H1 (cell line): ENCODE measurements around the gene PCDHB12.
"Not testable (repeated sequence)": the region's sequence is repeated elsewhere in the genome, so short reads cannot be mapped to it uniquely, and the experiment has no call there.

Experiments used
- BRCA1 ChIP-seq: IDR thresholded peaks from 2 replicates; pipeline ENCODE4 v1.6.1; 2012; ENCODE audit warnings: low read depth, low read length, improper control_type of control experiment
- CEBPB ChIP-seq: IDR thresholded peaks from 2 replicates; pipeline ENCODE4 v1.6.1; 2012; ENCODE audit warnings: low read depth, low read length
- EP300 ChIP-seq, 2 experiments: IDR thresholded peaks; 1 replicate in 1 of 2; 2 replicates in 1 of 2; pipeline ENCODE4 v1.6.1; 2011 to 2012; ENCODE audit warnings: low read depth in 2 of 2, low read length in 2 of 2, mild to moderate bottlenecking in 2 of 2, borderline replicate concordance in 1 of 2, inconsistent platforms in 1 of 2, moderate library complexity in 1 of 2
- EZH2 ChIP-seq: fragments of 200-600 bp; sonication (generic); IDR thresholded peaks from 2 replicates; pipeline ENCODE4 v1.7.1; 2012; ENCODE audit warnings: low read depth, mild to moderate bottlenecking, moderate library complexity, low read length, inconsistent platforms; ENCODE audit not compliant: severe bottlenecking
- GABPA ChIP-seq: IDR thresholded peaks from 2 replicates; pipeline ENCODE4 v1.6.1; 2011; ENCODE audit warnings: mild to moderate bottlenecking, low read length, moderate library complexity, borderline replicate concordance; ENCODE audit not compliant: insufficient read depth
- HDAC2 ChIP-seq, 2 experiments: fragments of 300-600 bp in 1 of 2; sonication (generic) in 1 of 2; IDR thresholded peaks; 2 replicates each; pipeline ENCODE4 v1.6.1; 2011 to 2012; ENCODE audit warnings: low read depth in 2 of 2, low read length in 2 of 2, mild to moderate bottlenecking in 2 of 2, moderate library complexity in 2 of 2, borderline replicate concordance in 1 of 2, inconsistent platforms in 1 of 2
- MAFK ChIP-seq: IDR thresholded peaks from 2 replicates; pipeline ENCODE4 v1.6.1; 2012; ENCODE audit warnings: low read depth, mild to moderate bottlenecking, improper control_type of control experiment, low read length
- NANOG ChIP-seq: IDR thresholded peaks from 2 replicates; pipeline ENCODE4 v1.6.1; 2011; ENCODE audit warnings: low read length, low read depth, mild to moderate bottlenecking, inconsistent platforms; ENCODE audit not compliant: insufficient read depth, poor library complexity, severe bottlenecking
- POLR2A ChIP-seq, 2 experiments: IDR thresholded peaks; 1 replicate in 1 of 2; 2 replicates in 1 of 2; pipeline ENCODE4 v1.6.1; 2011; ENCODE audit warnings: low read depth in 2 of 2, low read length in 2 of 2, mild to moderate bottlenecking in 2 of 2; ENCODE audit errors: control extremely low read depth in 1 of 2
- RXRA ChIP-seq: IDR thresholded peaks from 2 replicates; pipeline ENCODE4 v1.6.1; 2011; ENCODE audit warnings: low read depth, mild to moderate bottlenecking, low read length, moderate library complexity; ENCODE audit not compliant: insufficient read depth
- TF ChIP-seq, protein P1 (sequence below): IDR thresholded peaks from 2 replicates; pipeline ENCODE4 v1.6.1; 2012; ENCODE audit warnings: low read length, inconsistent platforms
- TF ChIP-seq, protein P2 (sequence below), 3 experiments: IDR thresholded peaks; 1 replicate in 2 of 3; 2 replicates in 1 of 3; pipeline versions ENCODE4 v1.5.1 to v1.6.1; 2011; ENCODE audit warnings: low read length in 3 of 3, mild to moderate bottlenecking in 3 of 3, inconsistent platforms in 2 of 3, low read depth in 1 of 3, moderate library complexity in 1 of 3; ENCODE audit not compliant: insufficient read depth in 1 of 3; ENCODE audit errors: control extremely low read depth in 1 of 3
- TF ChIP-seq, protein P3 (sequence below): IDR thresholded peaks from 2 replicates; pipeline ENCODE4 v1.6.1; 2012; ENCODE audit warnings: inconsistent platforms

DNA sequence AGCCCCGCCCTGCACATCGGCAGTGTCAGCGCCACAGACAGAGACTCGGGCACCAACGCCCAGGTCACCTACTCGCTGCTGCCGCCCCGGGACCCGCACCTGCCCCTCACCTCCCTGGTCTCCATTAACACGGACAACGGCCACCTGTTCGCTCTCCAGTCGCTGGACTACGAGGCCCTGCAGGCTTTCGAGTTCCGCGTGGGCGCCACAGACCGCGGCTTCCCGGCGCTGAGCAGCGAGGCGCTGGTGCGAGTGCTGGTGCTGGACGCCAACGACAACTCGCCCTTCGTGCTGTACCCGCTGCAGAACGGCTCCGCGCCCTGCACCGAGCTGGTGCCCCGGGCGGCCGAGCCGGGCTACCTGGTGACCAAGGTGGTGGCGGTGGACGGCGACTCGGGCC is 38.5 kb downstream of the PCDHB12 start:
- not testable (repeated sequence) for TF ChIP-seq GABPA; POLR2A (IDR thresholded peaks at IDR 0.05; ENCODE audit: control extremely low read depth in 1 of 2, low read depth in 2 of 2, low read length in 2 of 2); BRCA1; HDAC2 (IDR thresholded peaks at IDR 0.05; ENCODE audit: borderline replicate concordance in 1 of 2, low read depth in 2 of 2, low read length in 2 of 2); EZH2; MAFK; CEBPB; EP300 (IDR thresholded peaks at IDR 0.05; ENCODE audit: borderline replicate concordance in 1 of 2, low read depth in 2 of 2, low read length in 2 of 2); RXRA; NANOG
- TF ChIP-seq, protein P1, sequence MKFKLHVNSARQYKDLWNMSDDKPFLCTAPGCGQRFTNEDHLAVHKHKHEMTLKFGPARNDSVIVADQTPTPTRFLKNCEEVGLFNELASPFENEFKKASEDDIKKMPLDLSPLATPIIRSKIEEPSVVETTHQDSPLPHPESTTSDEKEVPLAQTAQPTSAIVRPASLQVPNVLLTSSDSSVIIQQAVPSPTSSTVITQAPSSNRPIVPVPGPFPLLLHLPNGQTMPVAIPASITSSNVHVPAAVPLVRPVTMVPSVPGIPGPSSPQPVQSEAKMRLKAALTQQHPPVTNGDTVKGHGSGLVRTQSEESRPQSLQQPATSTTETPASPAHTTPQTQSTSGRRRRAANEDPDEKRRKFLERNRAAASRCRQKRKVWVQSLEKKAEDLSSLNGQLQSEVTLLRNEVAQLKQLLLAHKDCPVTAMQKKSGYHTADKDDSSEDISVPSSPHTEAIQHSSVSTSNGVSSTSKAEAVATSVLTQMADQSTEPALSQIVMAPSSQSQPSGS = not testable (repeated sequence)
- TF ChIP-seq, protein P2, sequence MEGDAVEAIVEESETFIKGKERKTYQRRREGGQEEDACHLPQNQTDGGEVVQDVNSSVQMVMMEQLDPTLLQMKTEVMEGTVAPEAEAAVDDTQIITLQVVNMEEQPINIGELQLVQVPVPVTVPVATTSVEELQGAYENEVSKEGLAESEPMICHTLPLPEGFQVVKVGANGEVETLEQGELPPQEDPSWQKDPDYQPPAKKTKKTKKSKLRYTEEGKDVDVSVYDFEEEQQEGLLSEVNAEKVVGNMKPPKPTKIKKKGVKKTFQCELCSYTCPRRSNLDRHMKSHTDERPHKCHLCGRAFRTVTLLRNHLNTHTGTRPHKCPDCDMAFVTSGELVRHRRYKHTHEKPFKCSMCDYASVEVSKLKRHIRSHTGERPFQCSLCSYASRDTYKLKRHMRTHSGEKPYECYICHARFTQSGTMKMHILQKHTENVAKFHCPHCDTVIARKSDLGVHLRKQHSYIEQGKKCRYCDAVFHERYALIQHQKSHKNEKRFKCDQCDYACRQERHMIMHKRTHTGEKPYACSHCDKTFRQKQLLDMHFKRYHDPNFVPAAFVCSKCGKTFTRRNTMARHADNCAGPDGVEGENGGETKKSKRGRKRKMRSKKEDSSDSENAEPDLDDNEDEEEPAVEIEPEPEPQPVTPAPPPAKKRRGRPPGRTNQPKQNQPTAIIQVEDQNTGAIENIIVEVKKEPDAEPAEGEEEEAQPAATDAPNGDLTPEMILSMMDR (IDR thresholded peaks at IDR 0.05; ENCODE audit: control extremely low read depth in 1 of 3, insufficient read depth in 1 of 3, low read depth in 1 of 3, low read length in 3 of 3) = not testable (repeated sequence)
- TF ChIP-seq, protein P3, sequence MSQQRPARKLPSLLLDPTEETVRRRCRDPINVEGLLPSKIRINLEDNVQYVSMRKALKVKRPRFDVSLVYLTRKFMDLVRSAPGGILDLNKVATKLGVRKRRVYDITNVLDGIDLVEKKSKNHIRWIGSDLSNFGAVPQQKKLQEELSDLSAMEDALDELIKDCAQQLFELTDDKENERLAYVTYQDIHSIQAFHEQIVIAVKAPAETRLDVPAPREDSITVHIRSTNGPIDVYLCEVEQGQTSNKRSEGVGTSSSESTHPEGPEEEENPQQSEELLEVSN = not testable (repeated sequence)
